Stimulated activated CD8-positive, alpha-beta memory T cell treated with anti-CD3 and anti-CD28 coated beads, Interleukin-12 subunit alpha, Interleukin-12 subunit beta, amount 100 ng/mL, for 4 hours (primary cell): ENCODE data around the gene CLK2.

ENCODE experiments used
- DNase-seq: peaks from one replicate; pipeline ENCODE4 v3.0.0-alpha.2; 2020; ENCODE audit warnings: low read depth

Gene CLK2

DNA sequence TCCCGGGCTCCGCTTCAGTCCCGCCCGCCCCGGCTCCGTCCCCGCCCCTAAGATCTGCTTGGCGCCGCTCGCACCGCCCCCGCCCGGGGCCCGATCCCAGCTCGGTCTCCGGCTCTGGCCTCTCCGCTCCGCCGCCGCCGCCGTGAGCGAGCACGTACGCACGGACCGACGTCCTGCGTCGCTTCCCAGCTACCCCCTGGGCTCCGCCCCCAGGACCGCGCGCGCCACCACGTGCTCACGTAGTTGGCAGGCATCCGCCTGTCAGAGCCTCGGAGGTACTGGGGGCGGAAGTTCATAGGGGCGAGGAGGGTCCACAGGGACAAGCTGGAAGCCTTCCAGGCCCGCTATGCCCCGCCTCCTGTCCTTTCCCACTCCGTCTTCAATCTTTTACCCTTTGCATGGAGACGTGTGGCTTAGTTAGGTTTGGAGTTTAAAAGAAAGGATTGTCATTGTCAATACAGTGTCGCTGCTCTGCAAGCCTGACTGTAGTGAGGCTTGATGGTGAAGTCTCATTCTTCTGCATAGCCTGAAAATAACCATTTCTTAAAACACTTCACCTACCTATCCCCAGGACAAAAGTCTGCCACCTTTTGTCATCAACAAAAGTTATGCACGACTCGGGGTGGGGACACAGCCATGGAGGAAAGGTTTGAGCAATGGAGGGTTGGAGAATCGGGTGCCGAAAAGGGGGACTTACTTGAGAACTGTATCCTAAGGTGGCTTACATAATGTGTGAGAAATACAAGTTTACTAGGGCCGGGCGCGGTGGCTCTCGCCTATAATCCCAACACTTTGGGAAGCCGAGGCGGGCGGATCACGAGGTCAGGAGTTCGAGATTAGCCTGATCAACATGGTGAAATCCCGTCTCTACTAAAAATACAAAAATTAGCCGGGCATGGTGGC, at the start of gene CLK2:
TSS of gene CLK2 (minus strand) at position 162 of the 903 bp plus-strand sequence. CDS start 2,527 bp downstream, outside the sequence.
- peak; percentile 94 for DNase-seq

DNA sequence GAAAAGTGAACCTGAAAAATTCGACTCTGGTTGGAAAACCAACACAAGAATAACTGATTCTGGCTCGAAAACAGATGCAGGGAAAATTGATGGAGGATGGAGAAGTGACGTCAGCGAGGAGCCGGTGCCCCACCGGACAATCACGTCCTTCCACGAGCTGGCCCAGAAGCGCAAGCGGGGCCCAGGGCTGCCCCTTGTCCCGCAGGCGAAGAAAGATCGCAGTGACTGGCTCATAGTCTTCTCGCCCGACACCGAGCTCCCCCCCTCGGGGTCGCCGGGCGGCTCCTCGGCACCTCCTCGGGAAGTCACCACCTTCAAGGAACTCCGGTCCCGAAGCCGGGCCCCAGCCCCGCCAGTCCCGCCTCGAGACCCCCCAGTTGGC, 49.3 kb upstream of the CLK2 start:
- no peak for DNase-seq

DNA sequence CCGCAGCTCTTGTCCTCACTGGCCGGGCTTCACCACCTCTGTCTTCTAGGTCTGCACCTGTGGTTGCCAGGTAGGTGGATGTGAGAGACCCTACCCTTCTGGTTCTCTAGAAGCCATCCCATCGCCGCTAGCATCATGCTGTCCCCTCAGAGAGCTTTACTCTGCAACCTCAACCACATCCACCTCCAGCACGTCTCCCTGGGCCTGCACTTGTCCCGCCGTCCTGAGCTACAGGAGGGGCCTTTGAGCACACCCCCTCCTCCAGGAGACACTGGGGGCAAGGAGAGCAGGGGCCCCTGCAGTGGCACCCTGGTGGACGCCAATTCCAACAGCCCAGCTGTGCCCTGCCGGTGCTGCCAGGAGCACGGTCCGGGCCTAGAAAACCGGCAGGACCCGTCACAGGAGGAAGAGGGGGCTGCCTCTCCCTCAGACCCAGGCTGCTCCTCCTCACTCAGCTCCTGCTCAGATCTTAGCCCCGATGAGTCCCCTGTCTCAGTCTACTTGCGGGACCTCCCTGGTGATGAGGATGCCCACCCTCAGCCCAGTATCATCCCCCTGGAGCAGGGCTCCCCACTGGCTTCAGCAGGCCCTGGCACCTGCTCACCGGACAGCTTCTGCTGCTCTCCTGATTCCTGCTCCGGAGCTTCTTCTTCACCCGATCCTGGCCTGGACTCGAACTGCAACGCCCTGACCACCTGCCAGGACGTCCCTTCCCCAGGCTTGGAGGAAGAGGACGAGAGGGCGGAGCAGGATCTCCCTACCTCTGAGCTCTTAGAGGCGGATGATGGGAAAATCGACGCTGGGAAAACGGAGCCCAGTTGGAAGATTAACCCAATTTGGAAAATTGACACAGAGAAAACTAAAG, 48.6 kb upstream of the CLK2 start:
- DNase-seq = no peak

DNA sequence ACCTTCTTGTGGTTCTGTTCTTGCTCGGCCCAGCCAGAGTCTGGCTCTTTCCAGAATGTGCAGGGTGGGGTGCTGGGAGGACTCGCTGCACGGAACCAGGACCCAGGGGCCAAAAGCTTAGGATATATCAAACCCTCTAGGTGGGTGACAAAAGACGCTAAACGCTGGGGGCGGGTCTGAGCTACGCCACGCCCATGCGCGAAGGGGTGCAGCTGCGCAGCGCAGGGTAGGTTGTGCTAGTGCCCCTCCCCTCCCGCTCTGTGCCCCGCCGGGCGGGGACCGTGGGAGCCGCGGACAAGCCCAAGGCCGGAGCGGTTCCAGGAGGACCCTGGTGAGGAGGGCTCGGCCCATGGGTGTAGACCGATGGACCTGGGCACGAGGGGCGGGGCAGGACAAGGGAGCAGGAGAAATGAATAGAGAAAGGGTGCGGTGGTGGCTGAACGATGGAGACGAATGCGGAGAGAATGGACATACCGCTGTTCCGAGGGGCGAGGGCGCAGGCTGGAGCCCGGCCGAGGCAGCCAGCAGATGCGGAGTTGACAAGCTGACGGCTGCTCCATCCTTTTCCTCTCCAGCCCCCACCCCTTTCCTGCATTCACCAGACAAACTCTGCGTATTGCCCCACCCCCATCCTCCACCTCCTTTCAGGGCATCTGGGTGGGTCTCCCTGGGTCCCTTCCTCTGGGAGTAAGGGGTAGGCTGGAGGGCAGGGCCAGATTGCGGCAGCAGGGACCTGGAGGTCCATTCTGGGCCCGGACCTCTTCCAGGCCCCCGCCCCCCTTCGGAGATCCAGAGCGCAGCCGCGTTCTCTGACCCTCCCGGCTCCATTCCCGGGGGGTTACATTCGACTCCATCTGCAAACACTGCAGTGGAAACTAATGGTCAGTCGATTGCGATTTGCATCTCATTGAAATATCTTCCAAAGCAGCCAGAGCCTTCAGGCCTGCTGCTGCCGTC, 47.6 kb upstream of the CLK2 start, which contains the start of gene RUSC1:
TSS of gene RUSC1 (plus strand) at position 234 of the 957 bp plus-strand sequence. CDS start 880 bp downstream, outside the sequence.
- peak; percentile 51 for DNase-seq

DNA sequence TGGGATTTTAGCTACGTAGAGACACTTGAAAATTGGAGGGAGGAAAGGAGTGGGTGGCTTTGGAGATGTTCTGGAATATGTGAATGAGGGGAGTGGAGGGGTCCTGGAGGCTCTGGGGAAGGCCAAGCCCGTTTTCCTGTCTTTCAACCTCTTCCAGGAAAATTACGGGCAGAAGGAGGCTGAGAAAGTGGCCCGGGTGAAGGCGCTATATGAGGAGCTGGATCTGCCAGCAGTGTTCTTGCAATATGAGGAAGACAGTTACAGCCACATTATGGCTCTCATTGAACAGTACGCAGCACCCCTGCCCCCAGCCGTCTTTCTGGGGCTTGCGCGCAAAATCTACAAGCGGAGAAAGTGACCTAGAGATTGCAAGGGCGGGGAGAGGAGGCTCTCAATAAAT, 46.9 kb upstream of the CLK2 start:
- no peak for DNase-seq

DNA sequence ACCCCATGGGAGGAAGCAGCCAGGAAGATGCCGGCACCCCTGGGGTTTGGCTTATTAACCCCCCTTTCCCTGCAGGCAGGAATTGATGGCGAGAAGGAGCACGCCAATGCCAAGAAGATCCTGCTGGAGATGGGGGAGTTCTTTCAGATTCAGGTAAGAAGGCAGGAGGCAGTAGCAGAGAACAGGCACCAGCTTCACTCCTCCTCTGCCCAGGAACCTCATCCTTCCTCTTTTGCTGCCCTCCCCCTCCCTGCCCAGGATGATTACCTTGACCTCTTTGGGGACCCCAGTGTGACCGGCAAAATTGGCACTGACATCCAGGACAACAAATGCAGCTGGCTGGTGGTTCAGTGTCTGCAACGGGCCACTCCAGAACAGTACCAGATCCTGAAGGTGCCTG, 46.2 kb upstream of the CLK2 start:
- DNase-seq = no peak

DNA sequence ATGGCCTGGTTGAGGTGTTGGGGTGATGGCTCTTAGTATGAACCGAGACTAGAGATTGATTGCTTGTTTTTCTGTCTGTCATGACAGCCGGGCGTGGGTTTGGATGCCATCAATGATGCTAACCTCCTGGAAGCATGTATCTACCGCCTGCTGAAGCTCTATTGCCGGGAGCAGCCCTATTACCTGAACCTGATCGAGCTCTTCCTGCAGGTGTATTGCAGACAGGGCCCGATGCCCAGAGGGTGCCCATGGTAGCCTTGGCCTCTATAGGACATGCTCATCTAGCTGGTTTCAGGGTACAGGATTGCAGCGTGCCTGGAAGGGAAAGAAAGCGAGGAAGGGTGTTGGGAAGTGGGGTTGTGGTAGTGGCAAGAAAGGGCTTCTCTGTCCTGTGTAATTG, 44.8 kb upstream of the CLK2 start:
- no peak for DNase-seq

DNA sequence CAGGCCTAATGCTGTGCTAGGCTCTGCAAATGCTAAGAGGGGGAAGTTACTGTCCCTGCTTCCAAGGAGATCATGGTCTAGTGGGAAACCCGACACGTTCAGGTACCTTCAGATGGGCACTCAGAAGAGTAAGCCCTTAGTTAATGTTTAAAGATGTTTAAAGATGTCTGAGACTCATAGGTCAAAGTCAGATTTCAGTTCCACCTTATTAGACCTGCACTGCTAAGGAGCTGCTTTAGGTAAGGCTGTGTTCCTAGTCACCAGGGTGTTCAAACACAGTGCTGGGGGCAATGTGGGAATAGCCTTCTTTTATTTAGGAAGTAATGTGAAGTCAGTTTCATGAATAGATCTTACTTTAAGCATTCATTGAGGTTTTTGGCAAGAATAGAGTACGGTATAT, 43.6 kb upstream of the CLK2 start:
- no peak for DNase-seq

DNA sequence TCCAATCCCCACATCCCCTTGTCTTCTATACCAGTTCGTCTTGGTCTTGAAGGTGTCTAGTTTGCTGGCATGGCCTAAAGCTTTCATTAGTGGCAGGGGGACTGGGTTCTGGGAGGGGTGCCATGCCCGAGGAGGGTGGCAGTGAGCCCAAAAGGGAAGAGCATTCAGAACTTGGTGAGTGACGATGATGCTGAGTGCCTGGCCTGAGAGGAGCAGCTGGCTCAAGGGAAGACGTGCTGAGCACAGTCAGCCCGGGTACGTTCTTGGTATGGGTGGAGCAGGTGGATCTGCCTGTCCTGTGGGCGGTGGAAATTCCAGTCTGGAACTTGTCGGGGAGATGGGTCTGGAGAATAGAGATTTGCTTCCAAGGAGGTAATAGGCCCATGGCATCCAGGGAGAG, 40.0 kb upstream of the CLK2 start:
- no peak for DNase-seq

DNA sequence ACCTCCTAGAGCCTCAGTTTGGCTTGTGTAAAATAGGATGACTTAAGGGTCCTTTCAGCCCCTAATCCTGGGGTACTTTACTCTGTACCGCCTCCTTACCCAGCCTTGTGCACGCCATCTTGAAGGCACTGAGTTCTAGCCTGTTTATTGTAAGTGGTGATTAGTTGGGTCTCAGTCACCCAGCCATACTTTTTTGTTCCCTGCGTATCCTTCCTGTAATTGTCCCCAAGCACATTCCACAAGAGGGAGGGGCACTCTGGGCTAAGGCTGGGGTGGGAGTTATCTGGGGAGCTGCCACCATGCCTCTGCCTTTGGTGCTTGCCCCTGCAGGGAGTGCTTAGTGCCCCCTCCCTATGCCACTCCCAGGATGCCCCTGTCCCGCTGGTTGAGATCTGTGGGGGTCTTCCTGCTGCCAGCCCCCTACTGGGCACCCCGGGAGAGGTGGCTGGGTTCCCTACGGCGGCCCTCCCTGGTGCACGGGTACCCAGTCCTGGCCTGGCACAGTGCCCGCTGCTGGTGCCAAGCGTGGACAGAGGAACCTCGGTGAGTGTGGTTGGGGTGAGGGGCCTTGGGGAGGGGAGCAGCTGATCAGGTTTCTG, 36.2 kb upstream of the CLK2 start:
- DNase-seq = no peak

DNA sequence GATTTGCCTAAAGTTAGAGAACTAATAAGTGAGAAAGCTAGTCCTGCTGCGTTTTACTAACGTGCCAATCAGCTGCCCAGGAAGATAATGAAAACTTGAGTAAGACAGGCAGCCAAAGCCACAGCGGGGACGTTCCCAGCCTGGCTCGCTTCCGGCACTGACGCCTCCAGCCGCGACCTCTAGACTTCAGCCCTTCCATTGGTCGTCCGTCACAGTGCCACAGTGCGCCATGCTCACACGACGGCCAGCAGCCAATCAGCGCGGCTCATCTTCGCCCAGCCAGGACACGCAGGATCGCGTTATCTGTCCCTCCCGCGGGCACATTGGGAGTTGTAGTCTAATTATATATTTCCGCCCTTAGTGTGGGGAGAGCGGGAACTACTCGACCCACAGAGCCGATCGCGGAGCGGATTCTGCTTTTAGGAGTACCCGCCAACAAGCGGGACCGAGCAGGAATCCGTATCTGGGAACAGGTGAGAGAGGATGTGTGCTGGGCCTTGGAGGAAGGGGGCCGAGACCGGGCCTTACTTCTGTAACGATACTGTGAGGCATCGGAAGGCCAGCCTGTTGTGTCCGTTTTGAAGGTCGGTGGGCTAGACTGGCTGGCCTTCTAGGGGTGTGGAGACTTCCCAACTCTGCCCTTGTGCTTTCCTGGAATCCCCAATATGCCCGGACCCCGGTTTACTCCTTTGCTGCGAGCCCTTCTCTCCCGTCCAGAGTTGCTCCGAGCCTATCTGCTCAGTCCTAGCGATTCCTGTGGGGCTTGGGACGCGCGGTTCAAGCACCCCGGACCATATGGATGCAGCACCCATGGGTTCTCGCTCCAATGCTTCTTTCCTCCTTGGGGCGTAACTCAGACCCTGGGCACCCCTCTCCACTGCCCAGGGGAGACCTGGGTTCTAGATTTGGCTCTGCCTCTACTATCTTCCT, 35.5 kb upstream of the CLK2 start, which contains the start of gene FDPS:
TSS of gene FDPS (plus strand) at position 374 of the 930 bp plus-strand sequence. CDS start 924 bp downstream, outside the sequence.
- peak; percentile 93 for DNase-seq

DNA sequence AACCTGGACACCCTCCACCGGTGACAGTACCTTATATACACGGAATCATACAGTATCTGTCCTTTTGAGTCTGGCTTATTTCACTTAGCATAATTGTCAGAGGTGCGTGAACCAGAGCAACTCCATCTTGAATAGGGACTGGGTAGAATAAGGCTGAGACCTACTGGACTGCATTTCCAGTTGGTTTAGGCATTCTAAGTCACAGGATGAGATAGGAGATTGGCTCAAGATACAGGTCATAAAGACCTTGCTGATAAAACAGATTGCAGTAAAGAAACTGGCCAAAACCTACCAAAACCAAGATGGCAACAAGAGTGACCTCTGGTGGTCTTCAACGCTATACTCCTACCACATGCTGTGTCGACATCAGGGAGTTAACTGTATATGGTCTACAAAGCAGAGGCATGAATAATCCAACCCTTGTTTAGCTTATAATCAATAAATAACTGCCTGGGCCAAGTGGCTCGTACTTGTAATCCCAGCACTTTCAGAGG, 34.0 kb upstream of the CLK2 start:
- no peak for DNase-seq

DNA sequence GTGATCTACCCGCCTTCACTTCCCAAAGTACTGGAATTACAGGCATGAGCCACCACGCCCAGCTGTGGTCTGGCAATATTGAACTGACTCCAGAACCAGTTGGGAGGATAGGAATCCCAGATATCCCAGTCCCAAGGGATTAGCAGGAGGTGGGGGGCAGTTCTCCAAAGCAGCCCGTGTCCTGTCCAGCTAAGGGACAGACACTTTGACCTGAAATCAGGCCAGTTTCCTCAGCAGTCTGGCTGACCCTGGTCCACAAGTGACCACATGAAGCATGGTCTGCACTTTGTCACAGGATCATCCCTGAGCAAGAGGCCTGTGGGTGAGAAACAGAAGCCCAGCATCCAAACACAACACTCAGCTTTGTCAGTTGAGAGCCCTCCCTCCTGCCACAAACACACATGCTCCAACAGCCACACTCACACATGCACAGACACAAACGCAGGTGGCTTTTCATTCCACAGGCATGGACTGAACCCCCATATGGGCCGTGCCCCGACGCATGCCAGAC, 32.6 kb upstream of the CLK2 start:
- no peak for DNase-seq

DNA sequence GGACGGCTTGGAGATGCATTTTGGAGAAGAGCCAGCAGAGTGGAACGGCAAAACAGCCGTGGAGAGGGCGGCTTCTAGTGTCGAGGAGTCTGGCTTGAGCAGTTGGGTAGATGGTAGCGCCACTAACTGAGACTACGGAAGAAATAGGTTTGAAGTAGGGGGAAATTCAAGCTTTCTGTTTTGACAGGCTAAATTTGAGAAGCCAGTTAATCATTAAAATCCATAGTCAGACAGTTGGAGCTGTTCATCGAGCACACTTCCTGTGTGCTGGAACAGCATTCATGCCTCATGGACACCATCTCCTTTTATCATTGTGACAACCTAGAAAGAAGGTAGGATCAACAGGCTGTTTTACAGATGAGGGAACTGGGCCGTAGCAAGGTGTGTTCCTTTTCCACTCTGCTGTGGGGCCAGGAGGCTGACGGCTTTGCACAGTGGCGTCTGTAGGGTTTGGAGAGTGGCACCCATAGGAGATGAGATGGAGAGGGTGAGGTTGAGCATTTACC, 31.3 kb upstream of the CLK2 start:
- DNase-seq = no peak

DNA sequence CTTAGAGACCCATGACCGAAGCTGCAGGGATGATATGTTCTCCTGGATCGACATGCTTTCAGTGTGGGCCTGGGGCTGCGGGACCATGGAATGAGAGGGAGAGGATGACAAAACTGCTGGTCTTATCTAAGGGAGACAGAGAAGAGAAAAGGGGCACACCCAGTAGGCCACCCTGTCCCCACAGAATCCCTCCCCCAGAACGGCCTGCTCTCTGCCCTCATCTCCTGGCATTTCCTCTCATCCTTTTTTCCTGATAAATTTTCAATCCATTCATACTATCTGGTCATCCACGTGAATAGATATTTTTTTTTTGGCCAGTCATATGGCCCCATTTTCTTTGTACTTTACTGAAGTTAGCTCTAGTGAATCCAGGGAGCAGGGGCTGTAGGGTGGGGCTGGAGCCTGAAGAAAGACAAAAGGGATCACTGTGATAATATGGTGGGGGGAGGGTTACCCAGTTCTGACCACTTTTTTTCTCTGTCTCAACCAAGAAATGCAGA, 28.1 kb upstream of the CLK2 start, which contains the start of gene PKLR:
TSS of gene PKLR (minus strand) at position 97 of the 500 bp plus-strand sequence. CDS start at position 54, 43 bp downstream.
- no peak for DNase-seq

DNA sequence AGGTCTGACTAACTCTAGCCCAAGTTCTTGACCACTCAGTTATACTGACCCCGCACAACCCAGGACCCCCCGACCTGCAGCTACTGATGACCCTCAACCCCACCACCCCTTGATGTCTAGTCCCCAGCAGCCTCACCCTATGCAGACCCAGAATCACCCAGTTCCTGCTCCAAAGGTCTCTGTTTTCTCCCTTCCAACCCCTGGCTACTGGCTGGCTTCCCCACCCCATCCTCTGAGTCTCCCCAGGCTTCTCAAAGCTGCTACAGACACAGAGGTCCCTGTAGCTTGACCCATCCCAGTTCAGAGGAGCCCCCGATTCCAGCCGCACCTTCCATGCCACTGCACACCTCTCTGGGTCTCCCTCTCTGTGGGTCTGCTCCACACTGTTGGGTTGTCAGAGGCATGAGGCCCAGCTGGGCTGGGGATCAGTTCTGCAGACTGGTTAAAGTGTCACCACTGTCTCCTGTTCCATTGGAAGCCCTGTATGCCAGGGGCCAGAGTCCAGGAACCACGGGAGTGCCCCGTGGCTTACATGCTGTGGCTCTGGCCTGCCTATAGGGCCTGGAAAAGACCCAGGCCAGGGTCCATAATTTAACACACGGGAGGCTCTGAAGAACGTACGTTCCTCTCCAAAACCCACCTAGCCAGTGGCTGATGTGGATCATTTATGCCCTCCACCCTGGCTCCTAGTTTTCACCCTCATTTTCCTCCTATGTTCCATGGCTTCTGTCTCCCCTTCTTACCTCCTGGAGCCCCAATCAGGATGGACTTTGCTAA, 27.4 kb upstream of the CLK2 start:
- no peak for DNase-seq

DNA sequence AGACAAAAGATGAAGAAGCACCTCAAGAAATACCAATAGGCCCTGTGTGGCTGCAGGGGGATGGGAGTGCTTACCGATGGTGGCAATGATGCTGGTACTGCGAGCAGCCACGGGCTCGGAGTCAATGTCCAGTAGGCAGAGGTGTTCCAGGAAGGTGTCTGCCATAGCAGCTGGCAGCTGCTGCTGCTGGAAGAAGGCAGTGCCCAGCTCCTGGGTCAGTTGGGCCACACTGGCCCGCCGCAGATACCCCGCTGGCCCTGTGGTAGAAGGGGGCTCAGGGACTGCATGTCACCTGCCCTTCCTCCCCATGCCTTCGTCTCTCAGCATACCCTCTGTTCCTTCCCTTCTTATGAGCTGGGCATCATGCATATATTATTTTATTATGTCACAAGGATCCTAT, 26.7 kb upstream of the CLK2 start:
- DNase-seq = no peak

DNA sequence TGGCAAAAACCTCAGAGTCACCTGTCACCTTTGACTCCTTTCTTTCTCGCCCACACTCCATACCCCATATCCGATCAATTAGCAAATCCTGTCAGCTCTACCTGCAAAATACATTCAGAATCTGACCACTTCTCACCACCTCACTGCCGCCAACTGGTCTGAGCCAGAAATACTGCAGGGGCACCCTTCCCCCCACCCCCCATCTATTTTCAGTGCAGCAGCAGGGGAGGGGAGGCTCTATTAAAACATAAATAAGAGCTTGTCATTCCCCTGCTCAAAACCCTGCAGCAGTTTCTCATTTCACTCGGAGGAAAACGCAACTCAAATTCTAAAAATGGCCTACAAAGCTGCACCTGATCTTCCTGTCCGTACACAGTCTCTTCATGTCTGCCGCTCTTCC, 24.1 kb upstream of the CLK2 start:
- no peak for DNase-seq
